ENCODE results near the gene SHD.

DNA sequence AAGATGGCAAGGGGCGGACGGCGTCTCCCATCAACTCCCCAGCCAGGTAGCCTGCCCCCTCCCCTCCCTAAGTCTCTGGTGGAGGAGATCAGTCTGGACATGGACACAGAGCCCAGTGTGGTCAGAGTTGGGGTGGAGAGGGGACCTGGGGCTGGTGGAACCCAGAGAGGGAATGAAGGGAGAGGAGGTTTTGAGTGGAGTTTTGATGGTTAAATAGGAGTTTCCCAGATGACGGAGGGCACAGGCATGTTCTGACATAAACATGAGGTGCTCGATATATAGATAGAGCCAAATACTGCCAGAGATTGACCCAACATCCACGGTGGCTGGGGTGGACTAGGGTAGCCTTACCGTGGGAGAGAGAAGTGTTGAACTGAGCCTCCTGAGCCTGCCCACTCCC lies 39.4 kb downstream of the SHD start:
- TF ChIP-seq, protein P1, sequence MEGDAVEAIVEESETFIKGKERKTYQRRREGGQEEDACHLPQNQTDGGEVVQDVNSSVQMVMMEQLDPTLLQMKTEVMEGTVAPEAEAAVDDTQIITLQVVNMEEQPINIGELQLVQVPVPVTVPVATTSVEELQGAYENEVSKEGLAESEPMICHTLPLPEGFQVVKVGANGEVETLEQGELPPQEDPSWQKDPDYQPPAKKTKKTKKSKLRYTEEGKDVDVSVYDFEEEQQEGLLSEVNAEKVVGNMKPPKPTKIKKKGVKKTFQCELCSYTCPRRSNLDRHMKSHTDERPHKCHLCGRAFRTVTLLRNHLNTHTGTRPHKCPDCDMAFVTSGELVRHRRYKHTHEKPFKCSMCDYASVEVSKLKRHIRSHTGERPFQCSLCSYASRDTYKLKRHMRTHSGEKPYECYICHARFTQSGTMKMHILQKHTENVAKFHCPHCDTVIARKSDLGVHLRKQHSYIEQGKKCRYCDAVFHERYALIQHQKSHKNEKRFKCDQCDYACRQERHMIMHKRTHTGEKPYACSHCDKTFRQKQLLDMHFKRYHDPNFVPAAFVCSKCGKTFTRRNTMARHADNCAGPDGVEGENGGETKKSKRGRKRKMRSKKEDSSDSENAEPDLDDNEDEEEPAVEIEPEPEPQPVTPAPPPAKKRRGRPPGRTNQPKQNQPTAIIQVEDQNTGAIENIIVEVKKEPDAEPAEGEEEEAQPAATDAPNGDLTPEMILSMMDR (IDR thresholded peaks at IDR 0.05; ENCODE audit: insufficient read depth, low read depth, low read length), result no peak
- no peak for TF ChIP-seq EZH2 (IDR thresholded peaks at IDR 0.05; ENCODE audit: insufficient read depth, low read length)
